Measurements from ENCODE around the gene TNFRSF13B. TPM values are rescaled to one million over a fixed set of nuclear protein-coding genes. Genes with fewer than 3 reads are reported as not detected.

Gene TNFRSF13B
- total and polyA plus RNA-seq, 2 experiments from 2014 or later = 0.24 TPM; not detected in 1

DNA sequence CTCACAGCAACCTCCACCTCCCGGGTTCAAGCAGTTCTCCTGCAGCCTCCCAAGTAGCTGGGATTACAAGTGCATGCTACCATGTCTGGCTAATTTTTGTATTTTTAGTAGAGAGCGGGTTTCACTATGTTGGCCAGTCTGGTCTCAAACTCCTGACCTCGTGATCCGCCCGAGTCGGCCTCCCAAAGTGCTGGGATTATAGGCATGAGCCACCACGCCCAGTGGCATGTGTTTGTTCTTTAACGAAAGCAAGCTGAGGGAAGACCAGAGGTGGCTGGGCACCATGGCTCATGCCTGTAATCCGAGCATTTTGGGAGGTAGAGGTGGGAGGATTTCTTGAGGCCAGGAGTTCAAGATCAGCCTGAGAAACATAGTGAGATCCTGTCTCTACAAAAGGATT is 18.1 kb downstream of the TNFRSF13B start:
- Mint-ChIP-seq H3K4me3 (no peak overlapping the region), H3K36me3 (ENCODE audit: low read depth) (0 out of 3 replicates have a peak, but pooled peaks cover 3% of the 10 kb centered on the region), H3K9me3 (peaks cover 8% of the 10 kb centered on the region), H3K27me3 (ENCODE audit: insufficient read depth, low read depth, poor library complexity) (peaks cover 9% of the 10 kb centered on the region), H3K27ac (no peak overlapping the region), H3K4me1 (no peaks in the 10 kb centered on the region)
- ATAC-seq (no peak), DNase-seq (ENCODE audit: low spot score) (no peak)
- Histone ChIP-seq H3K27ac (ENCODE audit: low read depth) (no peak overlapping the region), H4K20me1 (replicated peaks; ENCODE audit: insufficient read depth) (no peaks in the 10 kb centered on the region), H3K9me2 (ENCODE audit: insufficient read depth) (no peaks in the 10 kb centered on the region), H3K4me1 (ENCODE audit: insufficient read depth) (no peaks in the 10 kb centered on the region), H3K27me3 (ENCODE audit: insufficient read depth) (no peaks in the 10 kb centered on the region), H3K36me3 (ENCODE audit: insufficient read depth) (no peaks in the 10 kb centered on the region), H2AFZ (no peak overlapping the region), H3F3A (replicated peaks; ENCODE audit: low read depth) (no peaks in the 10 kb centered on the region), H3K4me2 (no peak overlapping the region), H3K4me3 (no peak overlapping the region), H3K79me2 (replicated peaks; ENCODE audit: insufficient read depth) (no peaks in the 10 kb centered on the region)
- TF ChIP-seq, protein P1, sequence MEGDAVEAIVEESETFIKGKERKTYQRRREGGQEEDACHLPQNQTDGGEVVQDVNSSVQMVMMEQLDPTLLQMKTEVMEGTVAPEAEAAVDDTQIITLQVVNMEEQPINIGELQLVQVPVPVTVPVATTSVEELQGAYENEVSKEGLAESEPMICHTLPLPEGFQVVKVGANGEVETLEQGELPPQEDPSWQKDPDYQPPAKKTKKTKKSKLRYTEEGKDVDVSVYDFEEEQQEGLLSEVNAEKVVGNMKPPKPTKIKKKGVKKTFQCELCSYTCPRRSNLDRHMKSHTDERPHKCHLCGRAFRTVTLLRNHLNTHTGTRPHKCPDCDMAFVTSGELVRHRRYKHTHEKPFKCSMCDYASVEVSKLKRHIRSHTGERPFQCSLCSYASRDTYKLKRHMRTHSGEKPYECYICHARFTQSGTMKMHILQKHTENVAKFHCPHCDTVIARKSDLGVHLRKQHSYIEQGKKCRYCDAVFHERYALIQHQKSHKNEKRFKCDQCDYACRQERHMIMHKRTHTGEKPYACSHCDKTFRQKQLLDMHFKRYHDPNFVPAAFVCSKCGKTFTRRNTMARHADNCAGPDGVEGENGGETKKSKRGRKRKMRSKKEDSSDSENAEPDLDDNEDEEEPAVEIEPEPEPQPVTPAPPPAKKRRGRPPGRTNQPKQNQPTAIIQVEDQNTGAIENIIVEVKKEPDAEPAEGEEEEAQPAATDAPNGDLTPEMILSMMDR (conservative IDR thresholded peaks at IDR 0.05; ENCODE audit: low read depth in 2 of 2) = no peak
- TF ChIP-seq, protein P2, sequence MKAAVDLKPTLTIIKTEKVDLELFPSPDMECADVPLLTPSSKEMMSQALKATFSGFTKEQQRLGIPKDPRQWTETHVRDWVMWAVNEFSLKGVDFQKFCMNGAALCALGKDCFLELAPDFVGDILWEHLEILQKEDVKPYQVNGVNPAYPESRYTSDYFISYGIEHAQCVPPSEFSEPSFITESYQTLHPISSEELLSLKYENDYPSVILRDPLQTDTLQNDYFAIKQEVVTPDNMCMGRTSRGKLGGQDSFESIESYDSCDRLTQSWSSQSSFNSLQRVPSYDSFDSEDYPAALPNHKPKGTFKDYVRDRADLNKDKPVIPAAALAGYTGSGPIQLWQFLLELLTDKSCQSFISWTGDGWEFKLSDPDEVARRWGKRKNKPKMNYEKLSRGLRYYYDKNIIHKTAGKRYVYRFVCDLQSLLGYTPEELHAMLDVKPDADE (IDR thresholded peaks at IDR 0.05) = no peak
- no peak for TF ChIP-seq ZNF114 (CRISPR knock-in tag; IDR thresholded peaks at IDR 0.05)
- no peak for TF ChIP-seq CREB1 (CRISPR knock-in tag; IDR thresholded peaks at IDR 0.05; ENCODE audit: low read depth)
- no peak for TF ChIP-seq POLR2AphosphoS5 (IDR thresholded peaks at IDR 0.05; ENCODE audit: low read depth)
- TF ChIP-seq EZH2 (IDR thresholded peaks at IDR 0.05; ENCODE audit: low read depth, unreplicated experiment) = no peak
- no peak for TF ChIP-seq EZH2phosphoT487 (IDR thresholded peaks at IDR 0.05; ENCODE audit: unreplicated experiment)
- TF ChIP-seq NANOG (IDR thresholded peaks at IDR 0.05; ENCODE audit: borderline replicate concordance) = no peak
- TF ChIP-seq, protein P3, sequence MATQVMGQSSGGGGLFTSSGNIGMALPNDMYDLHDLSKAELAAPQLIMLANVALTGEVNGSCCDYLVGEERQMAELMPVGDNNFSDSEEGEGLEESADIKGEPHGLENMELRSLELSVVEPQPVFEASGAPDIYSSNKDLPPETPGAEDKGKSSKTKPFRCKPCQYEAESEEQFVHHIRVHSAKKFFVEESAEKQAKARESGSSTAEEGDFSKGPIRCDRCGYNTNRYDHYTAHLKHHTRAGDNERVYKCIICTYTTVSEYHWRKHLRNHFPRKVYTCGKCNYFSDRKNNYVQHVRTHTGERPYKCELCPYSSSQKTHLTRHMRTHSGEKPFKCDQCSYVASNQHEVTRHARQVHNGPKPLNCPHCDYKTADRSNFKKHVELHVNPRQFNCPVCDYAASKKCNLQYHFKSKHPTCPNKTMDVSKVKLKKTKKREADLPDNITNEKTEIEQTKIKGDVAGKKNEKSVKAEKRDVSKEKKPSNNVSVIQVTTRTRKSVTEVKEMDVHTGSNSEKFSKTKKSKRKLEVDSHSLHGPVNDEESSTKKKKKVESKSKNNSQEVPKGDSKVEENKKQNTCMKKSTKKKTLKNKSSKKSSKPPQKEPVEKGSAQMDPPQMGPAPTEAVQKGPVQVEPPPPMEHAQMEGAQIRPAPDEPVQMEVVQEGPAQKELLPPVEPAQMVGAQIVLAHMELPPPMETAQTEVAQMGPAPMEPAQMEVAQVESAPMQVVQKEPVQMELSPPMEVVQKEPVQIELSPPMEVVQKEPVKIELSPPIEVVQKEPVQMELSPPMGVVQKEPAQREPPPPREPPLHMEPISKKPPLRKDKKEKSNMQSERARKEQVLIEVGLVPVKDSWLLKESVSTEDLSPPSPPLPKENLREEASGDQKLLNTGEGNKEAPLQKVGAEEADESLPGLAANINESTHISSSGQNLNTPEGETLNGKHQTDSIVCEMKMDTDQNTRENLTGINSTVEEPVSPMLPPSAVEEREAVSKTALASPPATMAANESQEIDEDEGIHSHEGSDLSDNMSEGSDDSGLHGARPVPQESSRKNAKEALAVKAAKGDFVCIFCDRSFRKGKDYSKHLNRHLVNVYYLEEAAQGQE (IDR thresholded peaks at IDR 0.05; ENCODE audit: unreplicated experiment) = no peak
- TF ChIP-seq, protein P4, sequence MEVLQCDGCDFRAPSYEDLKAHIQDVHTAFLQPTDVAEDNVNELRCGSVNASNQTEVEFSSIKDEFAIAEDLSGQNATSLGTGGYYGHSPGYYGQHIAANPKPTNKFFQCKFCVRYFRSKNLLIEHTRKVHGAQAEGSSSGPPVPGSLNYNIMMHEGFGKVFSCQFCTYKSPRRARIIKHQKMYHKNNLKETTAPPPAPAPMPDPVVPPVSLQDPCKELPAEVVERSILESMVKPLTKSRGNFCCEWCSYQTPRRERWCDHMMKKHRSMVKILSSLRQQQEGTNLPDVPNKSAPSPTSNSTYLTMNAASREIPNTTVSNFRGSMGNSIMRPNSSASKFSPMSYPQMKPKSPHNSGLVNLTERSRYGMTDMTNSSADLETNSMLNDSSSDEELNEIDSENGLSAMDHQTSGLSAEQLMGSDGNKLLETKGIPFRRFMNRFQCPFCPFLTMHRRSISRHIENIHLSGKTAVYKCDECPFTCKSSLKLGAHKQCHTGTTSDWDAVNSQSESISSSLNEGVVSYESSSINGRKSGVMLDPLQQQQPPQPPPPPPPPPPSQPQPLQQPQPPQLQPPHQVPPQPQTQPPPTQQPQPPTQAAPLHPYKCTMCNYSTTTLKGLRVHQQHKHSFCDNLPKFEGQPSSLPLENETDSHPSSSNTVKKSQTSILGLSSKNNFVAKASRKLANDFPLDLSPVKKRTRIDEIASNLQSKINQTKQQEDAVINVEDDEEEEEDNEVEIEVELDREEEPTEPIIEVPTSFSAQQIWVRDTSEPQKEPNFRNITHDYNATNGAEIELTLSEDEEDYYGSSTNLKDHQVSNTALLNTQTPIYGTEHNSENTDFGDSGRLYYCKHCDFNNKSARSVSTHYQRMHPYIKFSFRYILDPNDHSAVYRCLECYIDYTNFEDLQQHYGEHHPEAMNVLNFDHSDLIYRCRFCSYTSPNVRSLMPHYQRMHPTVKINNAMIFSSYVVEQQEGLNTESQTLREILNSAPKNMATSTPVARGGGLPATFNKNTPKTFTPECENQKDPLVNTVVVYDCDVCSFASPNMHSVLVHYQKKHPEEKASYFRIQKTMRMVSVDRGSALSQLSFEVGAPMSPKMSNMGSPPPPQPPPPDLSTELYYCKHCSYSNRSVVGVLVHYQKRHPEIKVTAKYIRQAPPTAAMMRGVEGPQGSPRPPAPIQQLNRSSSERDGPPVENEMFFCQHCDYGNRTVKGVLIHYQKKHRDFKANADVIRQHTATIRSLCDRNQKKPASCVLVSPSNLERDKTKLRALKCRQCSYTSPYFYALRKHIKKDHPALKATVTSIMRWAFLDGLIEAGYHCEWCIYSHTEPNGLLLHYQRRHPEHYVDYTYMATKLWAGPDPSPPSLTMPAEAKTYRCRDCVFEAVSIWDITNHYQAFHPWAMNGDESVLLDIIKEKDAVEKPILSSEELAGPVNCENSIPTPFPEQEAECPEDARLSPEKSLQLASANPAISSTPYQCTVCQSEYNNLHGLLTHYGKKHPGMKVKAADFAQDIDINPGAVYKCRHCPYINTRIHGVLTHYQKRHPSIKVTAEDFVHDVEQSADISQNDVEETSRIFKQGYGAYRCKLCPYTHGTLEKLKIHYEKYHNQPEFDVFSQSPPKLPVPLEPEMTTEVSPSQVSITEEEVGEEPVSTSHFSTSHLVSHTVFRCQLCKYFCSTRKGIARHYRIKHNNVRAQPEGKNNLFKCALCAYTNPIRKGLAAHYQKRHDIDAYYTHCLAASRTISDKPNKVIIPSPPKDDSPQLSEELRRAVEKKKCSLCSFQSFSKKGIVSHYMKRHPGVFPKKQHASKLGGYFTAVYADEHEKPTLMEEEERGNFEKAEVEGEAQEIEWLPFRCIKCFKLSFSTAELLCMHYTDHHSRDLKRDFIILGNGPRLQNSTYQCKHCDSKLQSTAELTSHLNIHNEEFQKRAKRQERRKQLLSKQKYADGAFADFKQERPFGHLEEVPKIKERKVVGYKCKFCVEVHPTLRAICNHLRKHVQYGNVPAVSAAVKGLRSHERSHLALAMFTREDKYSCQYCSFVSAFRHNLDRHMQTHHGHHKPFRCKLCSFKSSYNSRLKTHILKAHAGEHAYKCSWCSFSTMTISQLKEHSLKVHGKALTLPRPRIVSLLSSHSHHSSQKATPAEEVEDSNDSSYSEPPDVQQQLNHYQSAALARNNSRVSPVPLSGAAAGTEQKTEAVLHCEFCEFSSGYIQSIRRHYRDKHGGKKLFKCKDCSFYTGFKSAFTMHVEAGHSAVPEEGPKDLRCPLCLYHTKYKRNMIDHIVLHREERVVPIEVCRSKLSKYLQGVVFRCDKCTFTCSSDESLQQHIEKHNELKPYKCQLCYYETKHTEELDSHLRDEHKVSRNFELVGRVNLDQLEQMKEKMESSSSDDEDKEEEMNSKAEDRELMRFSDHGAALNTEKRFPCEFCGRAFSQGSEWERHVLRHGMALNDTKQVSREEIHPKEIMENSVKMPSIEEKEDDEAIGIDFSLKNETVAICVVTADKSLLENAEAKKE (CRISPR knock-in tag; IDR thresholded peaks at IDR 0.05) = no peak
- TF ChIP-seq ZNF331 (CRISPR knock-in tag; IDR thresholded peaks at IDR 0.05; ENCODE audit: low read depth) = no peak
- no peak for TF ChIP-seq JUNB (IDR thresholded peaks at IDR 0.05; ENCODE audit: unreplicated experiment)
- no peak for TF ChIP-seq STAT1 (IDR thresholded peaks at IDR 0.05; ENCODE audit: unreplicated experiment)
